HUDEP-2 (cell line): ENCODE results near the gene MARK4.
A peak's percentile ranks its signal among the peaks of the same experiment; 100 is the strongest.

Source experiments
- DNase-seq, 76 experiments: peaks; one replicate each; lab custom pipeline; 2025; ENCODE audit not compliant: unreplicated experiment in 76 of 76; lab: John Stamatoyannopoulos, UW

The MARK4 gene

DNA sequence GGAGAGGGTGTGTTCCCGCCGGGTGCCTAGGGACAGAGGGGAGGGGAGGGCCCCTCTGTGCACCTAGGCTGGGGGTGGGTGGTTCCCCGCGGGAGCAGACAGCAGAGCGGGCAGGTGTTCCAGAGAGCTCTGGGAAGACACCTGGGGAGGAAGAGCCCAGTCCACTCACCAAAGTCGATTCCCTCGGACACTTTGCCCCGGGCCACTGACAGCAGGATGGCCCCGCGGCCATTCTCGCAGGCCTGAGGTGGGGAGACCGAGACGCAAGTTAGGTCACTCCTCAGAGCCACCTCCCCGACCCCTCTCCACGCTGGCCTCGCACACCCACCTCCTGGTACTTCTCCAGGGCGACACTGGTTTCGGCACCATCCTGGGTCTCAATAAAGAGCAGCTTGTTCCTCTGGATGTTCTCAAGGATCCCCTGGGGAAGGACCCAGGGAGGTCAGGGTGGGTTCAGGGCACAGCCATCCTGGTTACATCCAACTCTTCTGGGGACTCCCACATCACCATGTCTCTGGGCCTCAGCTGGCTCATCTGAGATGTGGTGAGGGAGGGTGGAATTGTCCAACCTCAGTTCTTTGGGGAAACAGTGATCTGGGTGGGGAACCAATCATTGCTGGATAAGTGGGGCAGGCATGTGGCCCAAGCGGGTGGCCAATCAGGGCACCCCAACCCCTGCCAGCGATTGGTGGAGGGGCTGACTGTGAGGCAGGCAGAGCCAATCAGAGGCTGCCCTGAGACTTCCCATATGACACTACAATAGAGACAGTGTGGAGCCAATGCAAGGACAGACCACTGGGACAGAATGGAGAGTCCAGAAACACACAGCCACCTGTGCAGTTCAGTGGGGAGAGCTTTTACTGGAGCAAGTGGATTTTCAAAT lies 102.1 kb downstream of the MARK4 start:
- DNase-seq: no peak

DNA sequence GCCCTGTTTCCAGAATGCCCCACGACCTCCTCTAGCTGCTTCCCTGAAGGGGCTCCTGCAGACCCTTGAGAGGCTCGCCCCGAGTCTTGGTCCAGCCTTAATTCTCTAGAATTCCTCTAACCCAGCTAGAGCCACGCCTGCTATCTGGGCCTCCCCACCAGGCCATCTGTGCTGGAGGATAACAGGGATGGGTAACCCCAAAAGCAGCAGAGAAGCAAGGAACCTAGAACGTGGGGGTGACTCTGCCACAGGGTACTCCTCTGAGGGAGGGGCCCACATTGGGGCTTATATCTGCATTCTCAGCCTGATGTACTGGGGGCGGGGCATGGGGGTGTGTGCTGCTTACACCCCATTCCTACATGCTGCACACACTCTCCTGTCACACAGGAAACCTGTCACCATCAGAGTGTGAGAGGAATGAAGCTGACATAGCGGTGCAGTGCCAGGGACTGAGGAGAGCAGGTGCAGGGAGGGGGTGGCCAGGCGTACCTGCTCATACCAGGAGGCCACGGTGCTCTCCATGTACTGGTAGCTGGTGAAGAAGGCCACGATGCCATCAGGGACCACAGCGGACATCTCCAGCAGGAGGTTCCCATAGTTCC lies 103.3 kb downstream of the MARK4 start:
- DNase-seq: peak in 19 of 76 experiments; percentile 18 to 73 (median 34)
